ENCODE measurements around the gene CCDC88B.

DNA sequence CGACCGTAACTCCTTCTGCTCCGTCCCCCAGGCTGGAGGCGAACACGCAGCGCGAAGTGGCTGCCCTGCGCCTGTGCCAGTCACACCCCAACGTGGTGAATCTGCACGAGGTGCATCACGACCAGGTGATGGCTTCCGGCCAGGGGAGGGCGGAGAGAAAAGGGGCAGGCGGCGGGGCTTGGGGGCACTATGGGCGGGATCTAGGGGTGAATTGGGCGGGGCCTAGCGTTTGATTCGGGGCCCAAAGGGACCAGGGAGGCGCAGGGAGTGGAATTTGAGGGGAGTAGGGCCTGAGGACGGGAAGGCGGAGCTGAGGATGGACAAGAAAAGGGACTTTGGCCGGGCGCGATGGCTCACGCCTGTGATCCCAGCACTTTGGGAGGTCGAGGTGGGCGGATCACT lies 28.7 kb downstream of the CCDC88B start:
- TF ChIP-seq POLR2AphosphoS5 (IDR thresholded peaks at IDR 0.05) (no peak), EZH2 (IDR thresholded peaks at IDR 0.05; ENCODE audit: borderline replicate concordance, insufficient read depth, low read length, poor library complexity, severe bottlenecking) (no peak), RAD21 (conservative IDR thresholded peaks at IDR 0.05) (no peak)
- TF ChIP-seq, protein P1, sequence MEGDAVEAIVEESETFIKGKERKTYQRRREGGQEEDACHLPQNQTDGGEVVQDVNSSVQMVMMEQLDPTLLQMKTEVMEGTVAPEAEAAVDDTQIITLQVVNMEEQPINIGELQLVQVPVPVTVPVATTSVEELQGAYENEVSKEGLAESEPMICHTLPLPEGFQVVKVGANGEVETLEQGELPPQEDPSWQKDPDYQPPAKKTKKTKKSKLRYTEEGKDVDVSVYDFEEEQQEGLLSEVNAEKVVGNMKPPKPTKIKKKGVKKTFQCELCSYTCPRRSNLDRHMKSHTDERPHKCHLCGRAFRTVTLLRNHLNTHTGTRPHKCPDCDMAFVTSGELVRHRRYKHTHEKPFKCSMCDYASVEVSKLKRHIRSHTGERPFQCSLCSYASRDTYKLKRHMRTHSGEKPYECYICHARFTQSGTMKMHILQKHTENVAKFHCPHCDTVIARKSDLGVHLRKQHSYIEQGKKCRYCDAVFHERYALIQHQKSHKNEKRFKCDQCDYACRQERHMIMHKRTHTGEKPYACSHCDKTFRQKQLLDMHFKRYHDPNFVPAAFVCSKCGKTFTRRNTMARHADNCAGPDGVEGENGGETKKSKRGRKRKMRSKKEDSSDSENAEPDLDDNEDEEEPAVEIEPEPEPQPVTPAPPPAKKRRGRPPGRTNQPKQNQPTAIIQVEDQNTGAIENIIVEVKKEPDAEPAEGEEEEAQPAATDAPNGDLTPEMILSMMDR (IDR thresholded peaks at IDR 0.05; ENCODE audit: poor library complexity, severe bottlenecking), result no peak

All from neural cell (in vitro differentiated cells).